ENCODE results near the gene KCNQ5.

DNA sequence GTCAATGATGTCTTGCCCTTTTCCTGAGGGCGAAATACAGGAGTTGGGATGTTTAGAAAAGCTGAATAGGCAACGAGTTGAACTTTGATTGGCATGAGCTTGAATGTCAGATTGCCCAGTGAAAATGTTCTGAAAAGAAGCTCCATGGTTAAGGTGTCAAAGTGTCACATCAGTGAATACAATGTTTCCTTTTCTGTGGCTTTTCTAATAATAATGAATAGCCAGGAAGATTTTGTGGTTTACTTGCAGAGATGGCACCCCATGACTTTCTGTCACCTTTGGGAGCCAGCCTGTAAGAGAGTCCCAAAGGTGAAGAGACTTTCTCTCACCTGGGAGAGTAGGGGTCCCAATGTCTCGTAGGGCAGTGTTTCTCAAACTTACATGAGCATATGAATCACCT lies 119.2 kb downstream of the KCNQ5 start:
- TF ChIP-seq MEIS1 (CRISPR knock-in tag; IDR thresholded peaks at IDR 0.05; ENCODE audit: borderline replicate concordance) (no peak), ZBTB17 (tag by site-specific recombination; IDR thresholded peaks at IDR 0.05) (no peak), SCRT2 (tag by site-specific recombination; IDR thresholded peaks at IDR 0.05) (no peak), ZNF670 (tag by site-specific recombination; IDR thresholded peaks at IDR 0.05; ENCODE audit: low read depth) (no peak)
- TF ChIP-seq, protein P1, sequence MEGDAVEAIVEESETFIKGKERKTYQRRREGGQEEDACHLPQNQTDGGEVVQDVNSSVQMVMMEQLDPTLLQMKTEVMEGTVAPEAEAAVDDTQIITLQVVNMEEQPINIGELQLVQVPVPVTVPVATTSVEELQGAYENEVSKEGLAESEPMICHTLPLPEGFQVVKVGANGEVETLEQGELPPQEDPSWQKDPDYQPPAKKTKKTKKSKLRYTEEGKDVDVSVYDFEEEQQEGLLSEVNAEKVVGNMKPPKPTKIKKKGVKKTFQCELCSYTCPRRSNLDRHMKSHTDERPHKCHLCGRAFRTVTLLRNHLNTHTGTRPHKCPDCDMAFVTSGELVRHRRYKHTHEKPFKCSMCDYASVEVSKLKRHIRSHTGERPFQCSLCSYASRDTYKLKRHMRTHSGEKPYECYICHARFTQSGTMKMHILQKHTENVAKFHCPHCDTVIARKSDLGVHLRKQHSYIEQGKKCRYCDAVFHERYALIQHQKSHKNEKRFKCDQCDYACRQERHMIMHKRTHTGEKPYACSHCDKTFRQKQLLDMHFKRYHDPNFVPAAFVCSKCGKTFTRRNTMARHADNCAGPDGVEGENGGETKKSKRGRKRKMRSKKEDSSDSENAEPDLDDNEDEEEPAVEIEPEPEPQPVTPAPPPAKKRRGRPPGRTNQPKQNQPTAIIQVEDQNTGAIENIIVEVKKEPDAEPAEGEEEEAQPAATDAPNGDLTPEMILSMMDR (tag by site-specific recombination; IDR thresholded peaks at IDR 0.05), result no peak
- TF ChIP-seq, protein P2, sequence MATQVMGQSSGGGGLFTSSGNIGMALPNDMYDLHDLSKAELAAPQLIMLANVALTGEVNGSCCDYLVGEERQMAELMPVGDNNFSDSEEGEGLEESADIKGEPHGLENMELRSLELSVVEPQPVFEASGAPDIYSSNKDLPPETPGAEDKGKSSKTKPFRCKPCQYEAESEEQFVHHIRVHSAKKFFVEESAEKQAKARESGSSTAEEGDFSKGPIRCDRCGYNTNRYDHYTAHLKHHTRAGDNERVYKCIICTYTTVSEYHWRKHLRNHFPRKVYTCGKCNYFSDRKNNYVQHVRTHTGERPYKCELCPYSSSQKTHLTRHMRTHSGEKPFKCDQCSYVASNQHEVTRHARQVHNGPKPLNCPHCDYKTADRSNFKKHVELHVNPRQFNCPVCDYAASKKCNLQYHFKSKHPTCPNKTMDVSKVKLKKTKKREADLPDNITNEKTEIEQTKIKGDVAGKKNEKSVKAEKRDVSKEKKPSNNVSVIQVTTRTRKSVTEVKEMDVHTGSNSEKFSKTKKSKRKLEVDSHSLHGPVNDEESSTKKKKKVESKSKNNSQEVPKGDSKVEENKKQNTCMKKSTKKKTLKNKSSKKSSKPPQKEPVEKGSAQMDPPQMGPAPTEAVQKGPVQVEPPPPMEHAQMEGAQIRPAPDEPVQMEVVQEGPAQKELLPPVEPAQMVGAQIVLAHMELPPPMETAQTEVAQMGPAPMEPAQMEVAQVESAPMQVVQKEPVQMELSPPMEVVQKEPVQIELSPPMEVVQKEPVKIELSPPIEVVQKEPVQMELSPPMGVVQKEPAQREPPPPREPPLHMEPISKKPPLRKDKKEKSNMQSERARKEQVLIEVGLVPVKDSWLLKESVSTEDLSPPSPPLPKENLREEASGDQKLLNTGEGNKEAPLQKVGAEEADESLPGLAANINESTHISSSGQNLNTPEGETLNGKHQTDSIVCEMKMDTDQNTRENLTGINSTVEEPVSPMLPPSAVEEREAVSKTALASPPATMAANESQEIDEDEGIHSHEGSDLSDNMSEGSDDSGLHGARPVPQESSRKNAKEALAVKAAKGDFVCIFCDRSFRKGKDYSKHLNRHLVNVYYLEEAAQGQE (tag by site-specific recombination; IDR thresholded peaks at IDR 0.05), result no peak
- TF ChIP-seq, protein P3, sequence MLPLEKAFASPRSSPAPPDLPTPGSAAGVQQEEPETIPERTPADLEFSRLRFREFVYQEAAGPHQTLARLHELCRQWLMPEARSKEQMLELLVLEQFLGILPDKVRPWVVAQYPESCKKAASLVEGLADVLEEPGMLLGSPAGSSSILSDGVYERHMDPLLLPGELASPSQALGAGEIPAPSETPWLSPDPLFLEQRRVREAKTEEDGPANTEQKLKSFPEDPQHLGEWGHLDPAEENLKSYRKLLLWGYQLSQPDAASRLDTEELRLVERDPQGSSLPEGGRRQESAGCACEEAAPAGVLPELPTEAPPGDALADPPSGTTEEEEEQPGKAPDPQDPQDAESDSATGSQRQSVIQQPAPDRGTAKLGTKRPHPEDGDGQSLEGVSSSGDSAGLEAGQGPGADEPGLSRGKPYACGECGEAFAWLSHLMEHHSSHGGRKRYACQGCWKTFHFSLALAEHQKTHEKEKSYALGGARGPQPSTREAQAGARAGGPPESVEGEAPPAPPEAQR (tag by site-specific recombination; IDR thresholded peaks at IDR 0.05), result no peak

Measured in HEK293 (cell line).